PC-3 (cell line): Measurements from ENCODE around the gene CHKA. TPM values are rescaled to one million over a fixed set of nuclear protein-coding genes. Genes with fewer than 3 reads are reported as not detected.

Experiments used
- ATAC-seq: fragments of 200-7000 bp; cut with Tn5 transposase; 2 replicates; pipeline ENCODE4 v1.9.1; 2020; ENCODE audit warnings: mild to moderate bottlenecking, moderate library complexity
- BruUV-seq: library from RNA; stranded (reverse); fragments of 400-500 nt; replicated peaks from 2 replicates; lab custom pipeline; 2021; lab: Mats Ljungman, UMichigan
- CTCF ChIA-PET: fragments of 300-600 bp; sonication (Branson Sonifier 250); formaldehyde crosslinking; loops from one replicate; lab custom pipeline; 2022; ENCODE audit warnings: antibody characterized with exemption; lab: Charles Lee
- POLR2A ChIA-PET: fragments of 300-600 bp; sonication (Branson Sonifier 250); formaldehyde crosslinking; loops from one replicate; lab custom pipeline; 2022; ENCODE audit warnings: antibody characterized with exemption; ENCODE audit not compliant: unreplicated experiment; lab: Charles Lee
- DNase-seq: peaks from one replicate; pipeline ENCODE4 v3.0.0-alpha.2; 2015
- H2AFZ ChIP-seq: fragments of 300-600 bp; sonication (generic); 2 replicates; pipeline ENCODE4 v1.6.0; 2016; ENCODE audit warnings: antibody characterized with exemption, low read length
- H3F3A ChIP-seq: fragments of 300-600 bp; sonication (generic); one replicate; pipeline ENCODE4 v1.6.0; 2017; ENCODE audit warnings: antibody characterized with exemption, low read length, control low read depth, mild to moderate bottlenecking; ENCODE audit not compliant: unreplicated experiment
- H3K27ac ChIP-seq: fragments of 300-600 bp; sonication (generic); 2 replicates; pipeline ENCODE4 v1.5.1; 2016; ENCODE audit warnings: mild to moderate bottlenecking, low read length
- H3K27me3 ChIP-seq: fragments of 300-600 bp; sonication (generic); 2 replicates; pipeline ENCODE4 v1.6.1; 2016; ENCODE audit warnings: low read length, mixed read lengths
- H3K36me3 ChIP-seq: fragments of 300-600 bp; sonication (generic); 2 replicates; pipeline ENCODE4 v1.6.1; 2016; ENCODE audit warnings: low read depth, mixed run types, low read length, mixed read lengths
- H3K4me1 ChIP-seq: fragments of 300-600 bp; sonication (generic); 2 replicates; pipeline ENCODE4 v1.5.1; 2016; ENCODE audit warnings: low read length; ENCODE audit not compliant: insufficient read depth
- H3K4me2 ChIP-seq: fragments of 300-600 bp; sonication (generic); 2 replicates; pipeline ENCODE4 v1.6.0; 2016; ENCODE audit warnings: low read length
- H3K4me3 ChIP-seq: fragments of 300-600 bp; sonication (generic); 2 replicates; pipeline ENCODE4 v1.5.1; 2016; ENCODE audit warnings: mild to moderate bottlenecking, low read length, mixed read lengths
- H3K79me2 ChIP-seq: fragments of 300-600 bp; sonication (generic); 2 replicates; pipeline ENCODE4 v1.6.1; 2017; ENCODE audit warnings: low read length, mixed read lengths
- H3K9ac ChIP-seq: fragments of 300-600 bp; sonication (generic); 2 replicates; pipeline ENCODE4 v1.6.0; 2016; ENCODE audit warnings: mild to moderate bottlenecking, low read length
- H3K9me2 ChIP-seq: fragments of 300-600 bp; sonication (generic); replicated peaks from 2 replicates; pipeline ENCODE4 v1.6.1; 2016; ENCODE audit warnings: mixed run types, low read length, mixed read lengths
- H3K9me3 ChIP-seq: fragments of 300-600 bp; sonication (generic); 2 replicates; pipeline ENCODE4 v1.6.1; 2016; ENCODE audit warnings: low read length, mixed read lengths
- H4K20me1 ChIP-seq: fragments of 300-600 bp; sonication (generic); 2 replicates; pipeline ENCODE4 v1.6.1; 2016; ENCODE audit warnings: low read length, mixed read lengths
- EZH2 ChIP-seq: fragments of 300-600 bp; sonication (generic); IDR thresholded peaks from one replicate; pipeline ENCODE4 v1.6.1; 2017; ENCODE audit warnings: antibody characterized with exemption, mild to moderate bottlenecking, low read length; ENCODE audit not compliant: unreplicated experiment
- EZH2phosphoT487 ChIP-seq: fragments of 300-600 bp; sonication (generic); IDR thresholded peaks from 2 replicates; pipeline ENCODE4 v1.6.1; 2018; ENCODE audit warnings: mild to moderate bottlenecking, antibody characterized with exemption, low read length, borderline replicate concordance
- intact Hi-C: fragments of 100-400 bp; cut with micrococcal nuclease; formaldehyde crosslinking; loops from 2 replicates; pipeline ENCODE4 v1.9.0; 2023
- total RNA-seq: library from RNA; depleted of rRNA; stranded (reverse); fragments of >200 nt; gene quantifications from 2 replicates; pipeline ENCODE4 v1.2.3, GENCODE V29; 2014
- TF ChIP-seq, protein P1 (sequence below): fragments of 300-600 bp; sonication (generic); conservative IDR thresholded peaks from 2 replicates; pipeline ENCODE4 v1.5.1; 2017; ENCODE audit warnings: antibody characterized with exemption, low read depth, mild to moderate bottlenecking, low read length

The CHKA gene
- total RNA-seq, 1 experiment from 2014 or later, result 57.5 TPM

DNA sequence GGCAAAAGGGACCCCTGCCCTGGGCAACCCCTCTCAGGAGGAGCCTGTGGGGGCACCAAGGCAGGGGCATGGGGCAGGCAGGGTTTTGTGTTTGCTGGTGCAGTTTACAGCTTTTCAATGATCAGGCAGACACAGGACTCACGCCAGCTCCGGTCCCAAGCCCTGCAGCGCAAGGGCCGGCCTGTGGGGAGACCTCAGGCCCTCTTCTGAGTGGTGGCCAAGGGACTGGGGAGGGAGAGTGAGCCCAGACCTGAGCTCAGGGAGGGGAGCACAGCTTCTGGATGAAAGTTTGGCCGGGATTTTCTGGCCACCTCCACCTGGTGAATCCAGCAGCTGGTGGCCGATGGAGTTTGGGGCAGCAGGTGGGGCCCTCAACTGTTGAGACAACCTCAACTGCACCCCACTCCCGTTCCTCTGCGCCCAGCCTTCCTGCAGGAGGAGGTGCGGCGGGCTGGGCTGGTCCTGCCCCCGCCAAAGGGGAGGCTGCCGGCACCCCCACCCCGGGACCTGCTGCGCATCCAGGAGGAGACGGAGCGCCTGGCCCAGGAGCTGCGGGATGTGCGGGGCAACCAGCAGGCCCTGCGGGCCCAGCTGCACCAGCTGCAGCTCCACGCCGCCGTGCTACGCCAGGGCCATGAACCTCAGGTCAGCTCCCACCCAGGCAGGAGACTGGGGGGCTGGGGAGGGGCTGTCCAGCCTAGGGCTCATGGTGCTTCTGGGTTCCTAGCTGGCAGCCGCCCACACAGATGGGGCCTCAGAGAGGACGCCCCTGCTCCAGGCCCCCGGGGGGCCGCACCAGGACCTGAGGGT, 78.8 kb downstream of the CHKA start:
- H3K9me2 ChIP-seq, result no peaks in the 10 kb centered on the region
- no peak overlapping the region for H3K4me2 ChIP-seq
- no peak overlapping the region for H3K4me3 ChIP-seq
- H4K20me1 ChIP-seq, result no peaks in the 10 kb centered on the region
- ChIA-PET CTCF (no interaction called here), POLR2A (no interaction called here)
- H3K9ac ChIP-seq, result no peak overlapping the region
- DNase-seq (no peak), ATAC-seq (no peak)
- no peaks in the 10 kb centered on the region for H3F3A ChIP-seq
- TF ChIP-seq EZH2phosphoT487 (no peak), EZH2 (no peak)
- TF ChIP-seq, protein P1, sequence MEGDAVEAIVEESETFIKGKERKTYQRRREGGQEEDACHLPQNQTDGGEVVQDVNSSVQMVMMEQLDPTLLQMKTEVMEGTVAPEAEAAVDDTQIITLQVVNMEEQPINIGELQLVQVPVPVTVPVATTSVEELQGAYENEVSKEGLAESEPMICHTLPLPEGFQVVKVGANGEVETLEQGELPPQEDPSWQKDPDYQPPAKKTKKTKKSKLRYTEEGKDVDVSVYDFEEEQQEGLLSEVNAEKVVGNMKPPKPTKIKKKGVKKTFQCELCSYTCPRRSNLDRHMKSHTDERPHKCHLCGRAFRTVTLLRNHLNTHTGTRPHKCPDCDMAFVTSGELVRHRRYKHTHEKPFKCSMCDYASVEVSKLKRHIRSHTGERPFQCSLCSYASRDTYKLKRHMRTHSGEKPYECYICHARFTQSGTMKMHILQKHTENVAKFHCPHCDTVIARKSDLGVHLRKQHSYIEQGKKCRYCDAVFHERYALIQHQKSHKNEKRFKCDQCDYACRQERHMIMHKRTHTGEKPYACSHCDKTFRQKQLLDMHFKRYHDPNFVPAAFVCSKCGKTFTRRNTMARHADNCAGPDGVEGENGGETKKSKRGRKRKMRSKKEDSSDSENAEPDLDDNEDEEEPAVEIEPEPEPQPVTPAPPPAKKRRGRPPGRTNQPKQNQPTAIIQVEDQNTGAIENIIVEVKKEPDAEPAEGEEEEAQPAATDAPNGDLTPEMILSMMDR, result no peak
- no peak overlapping the region for H2AFZ ChIP-seq
- H3K27me3 ChIP-seq, result no peaks in the 10 kb centered on the region
- BruUV-seq, result no TSS peak
- no peaks in the 10 kb centered on the region for H3K9me3 ChIP-seq
- H3K36me3 ChIP-seq, result peaks cover 7% of the 10 kb centered on the region; the same call in 1 of the 2 replicates
- intact Hi-C loops, result no loop called here
- H3K27ac ChIP-seq, result no peak overlapping the region
- H3K4me1 ChIP-seq, result peaks cover 26% of the 10 kb centered on the region
- H3K79me2 ChIP-seq, result peaks cover 36% of the 10 kb centered on the region

DNA sequence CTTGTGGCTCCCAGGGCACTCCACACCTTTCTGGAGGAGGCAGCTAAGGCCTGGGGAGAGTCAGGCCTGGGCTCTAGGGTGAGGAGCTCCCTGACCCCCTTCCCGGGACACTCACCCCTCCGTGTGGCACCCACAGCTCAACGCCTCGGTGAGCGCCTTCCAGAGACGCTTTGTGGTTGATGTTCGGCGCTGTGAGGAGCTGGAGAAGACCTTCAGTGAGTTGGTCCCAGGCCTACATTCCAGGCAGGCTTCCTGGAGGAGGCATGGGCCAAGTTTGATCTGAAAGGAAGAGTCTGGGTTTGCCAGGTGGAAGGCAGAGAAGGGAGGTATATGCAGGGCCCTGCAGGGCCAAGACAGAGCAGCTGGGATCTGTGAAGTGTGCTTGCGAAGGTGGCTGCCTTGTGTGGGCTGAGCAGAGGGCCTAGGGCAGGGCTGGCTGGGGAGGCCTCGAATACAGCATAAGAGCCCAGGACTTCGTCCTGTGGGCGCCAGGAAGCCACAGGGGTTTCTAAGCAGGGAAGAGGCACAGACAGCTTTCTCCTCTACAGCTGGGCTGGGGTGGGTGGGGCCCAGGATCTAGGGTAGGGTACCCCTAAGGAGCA, 79.5 kb downstream of the CHKA start:
- H2AFZ ChIP-seq, result no peak overlapping the region
- ATAC-seq (no peak), DNase-seq (no peak)
- H3K9me3 ChIP-seq, result no peaks in the 10 kb centered on the region
- H3K4me3 ChIP-seq, result no peak overlapping the region
- H3F3A ChIP-seq, result no peaks in the 10 kb centered on the region
- H3K27ac ChIP-seq, result no peak overlapping the region
- no peaks in the 10 kb centered on the region for H3K27me3 ChIP-seq
- no peaks in the 10 kb centered on the region for H4K20me1 ChIP-seq
- peaks cover 36% of the 10 kb centered on the region for H3K79me2 ChIP-seq
- no peak overlapping the region for H3K9ac ChIP-seq
- H3K36me3 ChIP-seq, result peaks cover 7% of the 10 kb centered on the region; the same call in 1 of the 2 replicates
- no peaks in the 10 kb centered on the region for H3K9me2 ChIP-seq
- TF ChIP-seq EZH2 (no peak), EZH2phosphoT487 (no peak)
- TF ChIP-seq, protein P1, result no peak
- BruUV-seq, result no TSS peak
- CTCF ChIA-PET, result interaction anchor here (0.6 kb wide), 1 partner anchor 79 kb away, joined by 3 read pairs; no protein-coding TSS in a partner anchor
- H3K4me2 ChIP-seq, result no peak overlapping the region
- H3K4me1 ChIP-seq, result peaks cover 26% of the 10 kb centered on the region
- POLR2A ChIA-PET, result no interaction called here
- intact Hi-C loops, result no loop called here
